Measurements from ENCODE around the gene LNPK. TPM values are rescaled to one million over a fixed set of nuclear protein-coding genes. Genes with fewer than 3 reads are reported as not detected.

The LNPK gene
- total RNA-seq, 4 donors from 2014 or later, result 23.0 to 84.4 (median 50.1) TPM

GRCh38 chr2:175889701-175890302, 112.3 kb downstream of the LNPK start:
- in situ Hi-C loops (cut with MboI; ENCODE audit: low sequenced_read_pairs in 4 of 4), result no loop called here
- no peaks in the 10 kb centered on the region for H3K36me3 ChIP-seq
- DNase-seq, result no peak
- intact Hi-C loops (cut with DNase I; ENCODE audit: low total_unique reads), result no loop called here
- no peak for ATAC-seq
- H3K27me3 ChIP-seq, result no peaks in the 10 kb centered on the region
- H3K4me1 ChIP-seq, result peaks cover 4 to 9% of the 10 kb centered on the region in 2 donors
- TF ChIP-seq POLR2A (IDR thresholded peaks at IDR 0.05) (no peak), CTCF (IDR thresholded peaks at IDR 0.05 in 4 of 5, conservative IDR thresholded peaks at IDR 0.05 in 1 of 5) (no peak)
- H3K4me3 ChIP-seq, result no peak overlapping the region
- H3K9me3 ChIP-seq, result no peaks in the 10 kb centered on the region
- H3K27ac ChIP-seq, result no peak overlapping the region

- H3K4me3 ChIP-seq, result no peak overlapping the region
- in situ Hi-C loops (cut with MboI; ENCODE audit: low sequenced_read_pairs in 4 of 4) (no loop called here), intact Hi-C loops (cut with DNase I; ENCODE audit: low total_unique reads) (no loop called here)
Observed at GRCh38 chr2:175887776-175888175, 114.3 kb downstream of the LNPK start.

GRCh38 chr2:175884697-175885393, 117.2 kb downstream of the LNPK start:
- TF ChIP-seq CTCF (IDR thresholded peaks at IDR 0.05 in 4 of 5, conservative IDR thresholded peaks at IDR 0.05 in 1 of 5) (no peak), POLR2A (IDR thresholded peaks at IDR 0.05) (no peak)
- ATAC-seq (no peak), DNase-seq (no peak)

More at GRCh38 chr2:175887776-175888175, 114.3 kb downstream of the LNPK start:
- H3K4me1 ChIP-seq, result peaks cover 6 to 10% of the 10 kb centered on the region in 2 donors
- DNase-seq, result no peak
- H3K27me3 ChIP-seq, result no peaks in the 10 kb centered on the region
- TF ChIP-seq POLR2A (IDR thresholded peaks at IDR 0.05), result no peak
- TF ChIP-seq CTCF (IDR thresholded peaks at IDR 0.05 in 4 of 5, conservative IDR thresholded peaks at IDR 0.05 in 1 of 5), result no peak
- H3K9me3 ChIP-seq, result no peaks in the 10 kb centered on the region
- no peak for ATAC-seq
- no peaks in the 10 kb centered on the region for H3K36me3 ChIP-seq
- H3K27ac ChIP-seq, result no peak overlapping the region

GRCh38 chr2:175883586-175884194, 118.4 kb downstream of the LNPK start:
- ATAC-seq, result no peak
- Histone ChIP-seq H3K4me3 (no peak overlapping the region), H3K27me3 (no peaks in the 10 kb centered on the region), H3K4me1 (peaks cover 4 to 6% of the 10 kb centered on the region in 2 donors), H3K27ac (no peak overlapping the region), H3K36me3 (no peaks in the 10 kb centered on the region), H3K9me3 (no peaks in the 10 kb centered on the region)
- in situ Hi-C loops (cut with MboI; ENCODE audit: low sequenced_read_pairs in 4 of 4) (no loop called here), intact Hi-C loops (cut with DNase I; ENCODE audit: low total_unique reads) (no loop called here)
- TF ChIP-seq POLR2A (IDR thresholded peaks at IDR 0.05) (no peak), CTCF (IDR thresholded peaks at IDR 0.05 in 4 of 5, conservative IDR thresholded peaks at IDR 0.05 in 1 of 5) (no peak)
- DNase-seq, result no peak

More at GRCh38 chr2:175884697-175885393, 117.2 kb downstream of the LNPK start:
- Histone ChIP-seq H3K4me3 (no peak overlapping the region), H3K36me3 (no peaks in the 10 kb centered on the region), H3K27me3 (no peaks in the 10 kb centered on the region), H3K4me1 (peaks cover 4 to 6% of the 10 kb centered on the region in 2 donors), H3K27ac (no peak overlapping the region), H3K9me3 (no peaks in the 10 kb centered on the region)
- intact Hi-C loops (cut with DNase I; ENCODE audit: low total_unique reads), result no loop called here
- in situ Hi-C loops (cut with MboI; ENCODE audit: low sequenced_read_pairs in 4 of 4), result no loop called here

Data from gastrocnemius medialis (tissue), 4 donors.